ENCODE measurements around the gene CCL4L2.
"Not testable (repeated sequence)": the region's sequence is repeated elsewhere in the genome, so short reads cannot be mapped to it uniquely, and the experiment has no call there.

DNA sequence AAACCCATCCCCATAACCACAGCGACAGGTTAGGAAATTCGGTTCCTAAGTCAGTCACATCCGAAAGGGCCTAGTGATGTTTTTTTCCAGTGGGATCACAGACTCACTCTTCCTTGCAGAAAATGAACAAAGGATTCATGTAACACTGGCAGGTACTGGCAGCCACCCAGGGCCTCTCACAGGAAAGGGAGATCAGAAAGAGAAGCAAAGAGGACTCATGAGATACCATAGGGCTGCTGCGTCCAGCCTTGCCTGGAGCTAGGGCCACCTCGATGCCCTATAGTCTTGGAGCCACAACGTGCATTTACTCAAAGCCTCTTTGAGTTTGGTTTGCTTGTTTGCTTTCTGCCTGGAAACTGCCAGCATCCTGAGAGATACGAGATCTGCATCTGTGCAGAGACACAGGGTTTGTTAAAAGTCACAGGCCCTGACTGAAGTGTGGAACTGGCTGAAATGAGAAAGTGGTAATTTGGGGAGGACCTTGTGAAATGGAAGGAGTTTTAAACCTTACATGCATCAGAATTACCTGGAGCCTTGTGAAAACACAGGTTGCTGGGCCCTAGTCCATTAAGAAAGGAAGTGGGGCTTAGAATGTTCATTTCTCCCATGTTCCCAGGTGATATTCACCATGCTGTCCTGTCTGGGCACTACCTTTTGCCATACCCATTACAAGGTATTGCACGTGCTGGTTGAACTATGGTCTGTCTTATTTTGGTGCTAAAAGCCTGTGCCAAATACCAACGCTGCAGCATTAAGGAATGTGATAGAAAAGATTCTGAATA, 20.1 kb upstream of the CCL4L2 start:
- not testable (repeated sequence) for TF ChIP-seq MEIS1 (CRISPR knock-in tag; IDR thresholded peaks at IDR 0.05; ENCODE audit: borderline replicate concordance); ZNF645 (tag by site-specific recombination; IDR thresholded peaks at IDR 0.05)
- TF ChIP-seq, protein P1, sequence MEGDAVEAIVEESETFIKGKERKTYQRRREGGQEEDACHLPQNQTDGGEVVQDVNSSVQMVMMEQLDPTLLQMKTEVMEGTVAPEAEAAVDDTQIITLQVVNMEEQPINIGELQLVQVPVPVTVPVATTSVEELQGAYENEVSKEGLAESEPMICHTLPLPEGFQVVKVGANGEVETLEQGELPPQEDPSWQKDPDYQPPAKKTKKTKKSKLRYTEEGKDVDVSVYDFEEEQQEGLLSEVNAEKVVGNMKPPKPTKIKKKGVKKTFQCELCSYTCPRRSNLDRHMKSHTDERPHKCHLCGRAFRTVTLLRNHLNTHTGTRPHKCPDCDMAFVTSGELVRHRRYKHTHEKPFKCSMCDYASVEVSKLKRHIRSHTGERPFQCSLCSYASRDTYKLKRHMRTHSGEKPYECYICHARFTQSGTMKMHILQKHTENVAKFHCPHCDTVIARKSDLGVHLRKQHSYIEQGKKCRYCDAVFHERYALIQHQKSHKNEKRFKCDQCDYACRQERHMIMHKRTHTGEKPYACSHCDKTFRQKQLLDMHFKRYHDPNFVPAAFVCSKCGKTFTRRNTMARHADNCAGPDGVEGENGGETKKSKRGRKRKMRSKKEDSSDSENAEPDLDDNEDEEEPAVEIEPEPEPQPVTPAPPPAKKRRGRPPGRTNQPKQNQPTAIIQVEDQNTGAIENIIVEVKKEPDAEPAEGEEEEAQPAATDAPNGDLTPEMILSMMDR (tag by site-specific recombination; IDR thresholded peaks at IDR 0.05), result not testable (repeated sequence)

Measured in HEK293 (cell line).